IPS-15b (cell line): ENCODE measurements around the gene EBI3.
"Not testable (repeated sequence)": the region's sequence is repeated elsewhere in the genome, so short reads cannot be mapped to it uniquely, and the experiment has no call there.

Source experiments
- H3K27me3 ChIP-seq: one replicate; pipeline ENCODE4 v1.6.1; 2013; ENCODE audit warnings: low read length; ENCODE audit not compliant: control insufficient read depth, insufficient read depth
- H3K36me3 ChIP-seq: one replicate; pipeline ENCODE4 v1.6.1; 2013; ENCODE audit warnings: low read length; ENCODE audit not compliant: control insufficient read depth, insufficient read depth
- H3K4me1 ChIP-seq: one replicate; pipeline ENCODE4 v1.6.1; 2013; ENCODE audit warnings: mild to moderate bottlenecking, low read length; ENCODE audit not compliant: control insufficient read depth, insufficient read depth
- H3K4me3 ChIP-seq: one replicate; pipeline ENCODE4 v1.5.1; 2013; ENCODE audit warnings: low read depth, low read length
- H3K9ac ChIP-seq: one replicate; pipeline ENCODE4 v1.6.1; 2013; ENCODE audit warnings: low read depth, mild to moderate bottlenecking, low read length
- H3K9me3 ChIP-seq: one replicate; pipeline ENCODE4 v1.6.1; 2013; ENCODE audit warnings: mild to moderate bottlenecking, low read length; ENCODE audit not compliant: control insufficient read depth, insufficient read depth

EBI3 gene

GRCh38 chr19:4231521-4231920 is 2.2 kb downstream of the EBI3 start:
- H3K27me3 ChIP-seq, H3K4me1 ChIP-seq, H3K36me3 ChIP-seq, H3K9ac ChIP-seq, H3K4me3 ChIP-seq, H3K9me3 ChIP-seq: not testable (repeated sequence)

- H3K9ac ChIP-seq, H3K36me3 ChIP-seq, H3K27me3 ChIP-seq, H3K4me1 ChIP-seq, H3K4me3 ChIP-seq, H3K9me3 ChIP-seq: not testable (repeated sequence)
Measured at GRCh38 chr19:4232139-4232538, 2.8 kb downstream of the EBI3 start.

GRCh38 chr19:4232614-4233281 is 3.4 kb downstream of the EBI3 start:
- peaks cover 4% of the 10 kb centered on the region for H3K4me1 ChIP-seq
- H3K9me3 ChIP-seq = no peaks in the 10 kb centered on the region
- peaks cover 4% of the 10 kb centered on the region for H3K27me3 ChIP-seq
- H3K4me3 ChIP-seq = peak overlapping the region; percentile 35
- no peak overlapping the region for H3K9ac ChIP-seq
- H3K36me3 ChIP-seq = peaks cover 2% of the 10 kb centered on the region

DNA sequence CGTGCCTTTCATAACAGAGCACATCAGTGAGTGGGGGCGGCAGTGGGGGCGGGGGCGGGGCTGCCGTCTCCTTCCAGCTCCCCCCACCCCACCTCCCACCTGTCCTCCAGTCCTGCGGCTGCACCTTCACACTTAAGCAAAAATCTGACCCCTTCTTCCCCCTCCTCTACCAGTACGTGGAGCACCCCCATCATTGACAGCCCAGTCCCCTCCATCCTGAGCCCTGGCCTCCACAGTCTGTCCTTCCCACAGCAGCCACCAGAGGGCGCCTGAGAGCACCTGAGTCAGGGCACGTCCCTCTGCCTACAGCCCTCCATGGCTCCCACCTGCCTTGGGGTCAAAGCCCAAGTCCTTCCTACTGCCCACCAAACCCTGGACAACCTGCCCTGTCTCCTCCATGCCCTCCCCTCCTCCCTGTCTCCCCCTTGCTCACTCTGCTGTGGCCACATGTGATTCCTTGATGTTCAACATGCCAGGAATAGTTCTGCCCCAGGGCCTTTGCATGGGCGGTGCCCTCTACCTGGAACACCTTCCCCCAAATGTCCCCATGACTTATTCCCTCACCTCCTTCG is 4.0 kb downstream of the EBI3 start:
- Histone ChIP-seq H3K36me3 (peaks cover 2% of the 10 kb centered on the region), H3K9ac (no peak overlapping the region), H3K4me3 (peak overlapping the region; percentile 35), H3K4me1 (peaks cover 4% of the 10 kb centered on the region), H3K27me3 (no peaks in the 10 kb centered on the region), H3K9me3 (no peaks in the 10 kb centered on the region)

- no peaks in the 10 kb centered on the region for H3K27me3 ChIP-seq
- H3K4me1 ChIP-seq = no peaks in the 10 kb centered on the region
- no peak overlapping the region for H3K4me3 ChIP-seq
- H3K36me3 ChIP-seq = peaks cover 2% of the 10 kb centered on the region
- H3K9me3 ChIP-seq = no peaks in the 10 kb centered on the region
- no peak overlapping the region for H3K9ac ChIP-seq
Measured at GRCh38 chr19:4234142-4234861, 5.0 kb downstream of the EBI3 start.

DNA sequence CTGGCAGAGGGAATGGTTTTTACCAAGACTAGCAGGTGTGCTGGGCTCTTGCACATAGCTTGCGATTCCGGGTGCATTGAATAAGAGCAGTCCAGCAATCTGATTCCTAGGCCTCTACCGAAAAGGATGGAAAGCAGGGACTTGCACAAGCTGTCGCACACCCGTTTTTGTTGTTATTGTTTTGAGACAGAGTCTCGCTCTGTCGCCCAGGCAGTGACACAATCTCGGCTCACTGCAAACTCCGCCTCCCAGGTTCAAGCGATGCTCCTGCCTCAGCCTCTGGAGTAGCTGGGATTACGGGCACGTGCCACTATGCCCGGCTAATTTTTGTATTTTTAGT is 5.5 kb downstream of the EBI3 start:
- Histone ChIP-seq H3K9me3 (no peaks in the 10 kb centered on the region), H3K4me1 (no peaks in the 10 kb centered on the region), H3K9ac (no peak overlapping the region), H3K27me3 (no peaks in the 10 kb centered on the region), H3K4me3 (no peak overlapping the region), H3K36me3 (peaks cover 2% of the 10 kb centered on the region)

DNA sequence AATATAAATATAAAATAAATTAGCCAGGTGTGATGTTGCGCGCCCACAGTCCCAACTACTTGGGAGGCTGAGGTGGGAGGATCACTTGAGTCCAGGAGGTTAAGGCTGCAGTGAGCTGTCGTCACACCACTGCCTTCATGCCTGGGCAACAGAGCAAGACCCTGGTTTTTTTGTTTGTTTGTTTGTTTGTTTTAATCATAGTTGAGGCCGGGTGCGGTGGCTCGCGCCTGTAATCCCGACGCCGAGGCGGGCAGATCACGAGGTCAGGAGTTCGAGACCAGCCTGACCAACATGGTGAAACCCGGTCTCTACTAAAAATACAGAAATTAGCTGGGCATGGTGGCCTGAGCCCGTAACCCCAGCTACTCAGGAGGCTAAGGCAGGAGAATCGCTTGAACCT is 8.2 kb downstream of the EBI3 start:
- H3K9me3 ChIP-seq, H3K4me3 ChIP-seq, H3K27me3 ChIP-seq, H3K9ac ChIP-seq, H3K36me3 ChIP-seq, H3K4me1 ChIP-seq: not testable (repeated sequence)

DNA sequence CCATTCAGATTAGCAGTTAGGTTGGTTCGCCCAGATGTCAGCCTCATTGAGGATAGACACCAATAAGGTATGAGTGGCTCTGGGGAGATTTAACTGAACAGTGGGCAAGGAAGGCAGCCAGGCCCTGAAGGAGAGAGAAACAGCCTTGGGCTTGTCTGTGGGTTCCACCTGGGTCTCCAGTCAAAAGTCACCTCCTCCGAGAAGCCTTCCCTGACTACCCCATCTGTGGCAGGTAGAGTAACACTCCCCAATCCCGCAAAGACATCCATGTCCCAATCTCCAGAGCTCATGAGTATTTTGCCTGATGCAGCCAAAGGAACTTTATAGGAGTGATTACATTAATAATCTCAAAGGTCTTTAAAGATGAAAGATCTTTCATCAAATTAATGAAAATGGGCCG is 9.5 kb downstream of the EBI3 start:
- H3K4me3 ChIP-seq = no peak overlapping the region
- H3K36me3 ChIP-seq = peaks cover 2% of the 10 kb centered on the region
- H3K9ac ChIP-seq = no peak overlapping the region
- no peaks in the 10 kb centered on the region for H3K27me3 ChIP-seq
- H3K9me3 ChIP-seq = no peaks in the 10 kb centered on the region
- H3K4me1 ChIP-seq = no peaks in the 10 kb centered on the region

DNA sequence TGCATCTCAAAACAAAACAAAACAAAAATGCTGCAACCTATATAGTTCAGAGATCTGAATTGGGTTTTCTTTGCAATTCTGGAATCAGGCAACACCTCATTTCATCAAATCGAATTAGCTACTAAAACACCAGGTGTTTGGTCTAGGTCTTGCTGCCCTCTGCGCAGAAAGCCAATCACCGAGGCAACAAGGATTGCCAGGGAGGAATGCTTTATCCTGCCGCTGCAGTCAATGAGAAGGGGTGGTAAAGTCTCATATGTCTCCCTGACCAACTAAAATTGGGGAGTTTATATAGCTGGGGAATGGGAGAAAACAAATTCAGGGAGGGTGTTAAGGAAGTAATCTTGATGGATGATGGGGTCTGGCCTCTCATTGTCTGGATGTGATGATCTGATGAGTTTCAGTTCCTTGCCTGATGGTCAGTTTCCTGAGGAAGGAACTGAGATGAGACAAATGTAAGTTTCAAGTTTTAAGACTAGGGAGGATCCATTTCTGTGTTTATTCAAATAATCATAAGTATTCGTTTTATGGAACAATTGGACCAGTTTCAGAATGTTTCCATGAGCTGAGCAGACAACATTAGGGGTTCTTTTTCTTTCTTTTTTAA is 12.6 kb downstream of the EBI3 start:
- no peak overlapping the region for H3K9ac ChIP-seq
- no peaks in the 10 kb centered on the region for H3K36me3 ChIP-seq
- H3K4me3 ChIP-seq = no peak overlapping the region
- H3K27me3 ChIP-seq = no peaks in the 10 kb centered on the region
- no peaks in the 10 kb centered on the region for H3K9me3 ChIP-seq
- peaks cover 3% of the 10 kb centered on the region for H3K4me1 ChIP-seq

- not testable (repeated sequence) for H3K27me3 ChIP-seq, H3K4me3 ChIP-seq, H3K4me1 ChIP-seq, H3K9ac ChIP-seq, H3K9me3 ChIP-seq
- peaks cover 10% of the 10 kb centered on the region for H3K36me3 ChIP-seq
Measured at GRCh38 chr19:4245938-4246337, 16.6 kb downstream of the EBI3 start.

DNA sequence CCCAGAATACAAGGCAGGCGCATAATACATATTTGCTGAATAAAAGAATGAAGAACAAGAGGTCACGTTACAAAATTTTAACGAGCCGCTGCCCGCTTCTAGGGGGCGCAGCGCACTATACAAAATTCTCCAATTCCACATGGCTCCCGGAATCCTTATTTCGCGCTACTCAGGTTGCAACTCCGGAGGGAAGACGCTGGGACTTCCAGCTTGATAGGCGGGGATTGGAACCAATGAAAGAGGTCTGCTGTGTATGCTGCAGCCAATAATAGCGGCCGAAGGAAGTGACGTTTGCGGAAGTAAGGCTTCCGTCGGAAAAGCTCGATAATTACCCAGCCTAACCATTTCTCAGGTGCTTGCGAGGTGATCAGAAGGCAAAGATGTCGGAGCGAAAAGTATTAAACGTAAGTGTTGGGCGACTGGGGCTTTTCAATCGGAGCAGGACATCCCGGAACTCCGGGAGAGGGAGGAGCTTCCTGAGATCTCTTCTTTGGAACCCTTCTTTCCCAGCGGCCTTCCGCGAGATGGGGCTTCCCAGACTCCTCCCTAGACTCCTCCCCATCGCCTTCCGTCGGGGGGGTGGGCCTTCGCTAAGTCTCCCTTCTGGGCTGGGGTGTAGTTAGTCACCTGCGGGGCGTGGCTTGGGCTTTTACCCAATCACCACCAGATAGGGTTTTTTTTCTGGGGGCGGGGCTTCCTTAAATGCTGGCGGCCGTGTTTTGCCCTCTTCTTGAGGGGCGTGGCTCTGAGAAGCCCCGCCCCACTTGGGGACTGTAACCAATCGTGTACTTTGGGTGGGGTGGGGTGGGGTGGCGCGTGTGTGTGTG is 17.7 kb downstream of the EBI3 start, which contains the start of gene YJU2:
TSS of gene YJU2 (plus strand) at position 314 of the 827 bp plus-strand sequence. CDS start at position 381, 67 bp downstream.
- Histone ChIP-seq H3K27me3 (no peaks in the 10 kb centered on the region), H3K9ac (peak within 1 kb of the TSS; percentile 92), H3K4me1 (peaks cover 3% of the 10 kb centered on the region), H3K4me3 (peak within 1 kb of the TSS; percentile 93), H3K9me3 (no peaks in the 10 kb centered on the region), H3K36me3 (peaks cover 15% of the 10 kb centered on the region)
